GM18499 (cell line): ENCODE results near the gene MAGI2.

ENCODE experiments used
- ATAC-seq: cut with Tn5 transposase; IDR thresholded peaks from one replicate; pipeline ENCODE4 v1.9.1; 2021; ENCODE audit warnings: moderate number of reproducible peaks; ENCODE audit not compliant: insufficient read depth, unreplicated experiment

Gene MAGI2

DNA sequence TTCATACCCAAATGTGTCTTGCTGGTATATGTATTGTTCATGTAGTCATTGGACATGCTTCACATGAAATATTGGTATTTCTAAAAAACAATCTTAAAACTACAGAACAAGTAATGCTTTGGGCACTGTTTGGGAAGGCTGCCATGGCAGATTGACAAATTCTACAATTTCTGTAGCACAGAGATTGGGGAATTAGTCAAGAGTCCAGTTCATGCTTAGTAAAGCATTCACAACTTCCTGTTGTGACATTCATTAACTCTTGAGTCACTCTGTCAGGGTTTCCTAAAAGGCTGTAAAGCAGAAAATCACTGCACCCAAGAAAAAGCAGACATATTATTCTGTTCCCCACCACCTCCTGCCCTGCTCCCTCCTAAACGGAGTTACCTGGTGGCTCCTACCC, 1256.0 kb downstream of the MAGI2 start:
- ATAC-seq, result no peak

DNA sequence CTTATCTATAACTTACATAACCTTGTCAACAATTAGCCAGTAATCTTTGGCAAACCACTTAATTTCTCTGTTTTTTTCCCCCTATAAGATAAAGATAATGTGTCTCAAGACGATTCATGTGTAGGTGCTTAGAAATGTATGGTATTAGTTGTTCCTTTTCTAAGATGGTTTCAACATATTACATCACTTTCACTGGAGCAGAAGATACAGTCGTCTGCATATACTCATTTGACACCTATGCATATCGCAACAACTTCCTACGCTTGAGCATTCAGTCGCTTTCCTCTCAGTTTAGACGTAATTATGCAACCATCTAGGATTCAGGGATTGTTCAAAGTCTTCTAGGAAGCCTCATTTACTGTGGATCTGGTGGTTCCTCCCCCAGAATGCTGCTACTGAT, 1258.2 kb downstream of the MAGI2 start:
- ATAC-seq, result no peak

DNA sequence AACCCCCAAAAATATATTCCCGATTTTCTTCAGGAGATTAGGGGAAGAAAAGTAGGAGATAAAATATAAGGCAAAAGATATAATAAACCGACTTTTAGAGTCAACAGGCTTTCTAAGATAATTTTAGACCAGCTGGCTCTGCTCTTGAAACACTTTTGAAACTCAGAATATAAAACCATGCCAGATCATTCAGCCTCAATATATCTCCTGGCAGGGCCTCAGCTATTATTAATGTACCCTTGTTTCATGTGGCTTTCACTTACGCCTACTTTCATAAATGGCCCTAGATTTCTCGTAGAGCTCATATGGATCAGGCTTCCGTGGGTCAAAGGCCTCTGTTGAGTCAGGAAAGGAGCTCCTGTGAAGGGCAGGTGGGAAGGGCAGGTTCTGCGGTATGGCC, 1258.9 kb downstream of the MAGI2 start:
- ATAC-seq, result no peak

DNA sequence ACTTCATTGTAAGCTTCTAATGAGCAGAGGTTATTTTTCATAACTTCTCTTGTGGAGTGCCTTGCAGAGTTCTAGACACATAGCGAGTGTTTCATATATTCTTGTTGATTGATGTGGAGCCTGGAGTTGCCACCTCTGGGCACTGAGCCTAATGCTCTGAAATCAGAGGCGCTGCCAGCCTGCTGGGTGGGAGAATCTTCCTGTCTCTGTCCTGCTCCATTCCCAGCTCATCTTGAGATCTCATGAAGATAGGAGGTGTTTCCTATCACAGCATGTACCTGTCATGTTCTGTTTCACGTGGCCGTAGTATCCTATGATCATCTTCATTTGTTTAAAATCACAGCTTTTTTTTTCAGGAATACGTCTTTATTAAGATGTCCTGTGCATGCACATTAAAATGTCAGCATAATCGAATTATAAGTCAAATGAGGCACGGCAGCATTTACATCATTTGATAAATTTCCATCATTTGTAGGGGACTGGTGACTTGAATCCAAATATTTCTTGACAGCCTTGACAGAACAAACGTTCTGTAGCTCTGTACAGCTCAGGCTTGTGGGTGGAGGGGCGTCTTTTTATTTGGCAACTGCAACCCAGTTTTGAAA, 1261.9 kb downstream of the MAGI2 start:
- no peak for ATAC-seq

DNA sequence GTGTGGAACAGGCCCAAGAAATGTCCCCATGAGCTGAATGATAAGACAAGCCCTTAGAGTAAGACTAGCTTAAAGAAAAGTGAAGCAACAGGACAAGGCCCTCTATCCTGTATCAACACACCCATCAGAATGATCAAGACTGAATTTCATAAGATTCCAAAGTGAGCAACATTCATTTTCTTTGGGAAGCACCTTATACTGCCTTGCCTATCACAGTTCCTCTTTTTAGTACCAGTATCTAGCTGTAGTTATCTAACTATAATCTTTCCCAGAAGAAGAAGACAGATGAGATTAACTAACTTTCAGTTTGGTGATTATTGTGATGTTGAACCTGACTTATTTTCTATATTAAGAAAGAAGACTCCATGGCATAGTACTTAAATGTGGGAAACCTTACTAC, 1263.7 kb downstream of the MAGI2 start:
- ATAC-seq, result no peak

DNA sequence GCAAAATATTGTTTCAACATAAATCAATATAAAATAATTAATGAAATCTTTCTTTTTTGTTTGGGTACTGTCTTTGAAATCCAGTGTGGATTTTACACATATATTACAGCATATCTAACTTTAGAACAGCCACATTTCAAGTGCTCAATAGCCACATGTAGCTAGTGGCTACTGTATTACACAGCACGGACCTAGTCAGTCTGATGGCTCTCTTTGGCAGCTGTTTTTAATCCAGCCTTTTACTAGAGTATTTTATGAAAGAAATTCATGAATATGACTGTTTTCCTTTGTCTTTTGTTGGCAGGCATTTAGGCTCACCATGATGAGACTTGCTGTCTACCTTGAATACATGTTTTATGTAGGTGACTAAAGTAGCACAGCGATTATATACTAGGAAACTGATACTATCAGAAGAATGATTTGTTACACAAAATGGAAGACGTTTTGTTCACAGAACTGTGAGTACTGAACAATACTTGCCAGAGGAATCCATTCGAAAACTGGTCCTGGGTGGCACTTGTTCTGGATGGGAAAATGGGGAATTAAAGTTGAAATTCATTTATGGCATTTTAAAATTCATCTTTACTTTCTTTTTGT, 1268.2 kb downstream of the MAGI2 start:
- no peak for ATAC-seq

DNA sequence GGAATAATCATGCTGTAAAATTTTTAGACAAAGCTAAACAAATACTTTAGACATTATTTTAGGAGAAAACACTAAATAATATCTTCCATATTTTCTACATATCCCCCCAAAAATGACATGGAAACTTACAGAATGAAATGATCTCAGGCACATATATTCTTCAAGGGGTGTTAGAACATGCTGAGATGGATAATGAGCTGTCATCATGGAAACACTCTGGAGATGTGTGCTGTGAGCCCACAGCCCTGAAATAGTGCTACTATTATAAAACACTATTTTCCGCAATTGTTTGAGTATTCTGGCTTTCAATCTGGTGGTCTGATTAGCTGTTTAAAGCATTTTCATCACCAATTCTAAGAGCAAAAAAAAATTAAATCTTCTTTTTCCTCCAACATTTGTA, 1269.2 kb downstream of the MAGI2 start:
- no peak for ATAC-seq

DNA sequence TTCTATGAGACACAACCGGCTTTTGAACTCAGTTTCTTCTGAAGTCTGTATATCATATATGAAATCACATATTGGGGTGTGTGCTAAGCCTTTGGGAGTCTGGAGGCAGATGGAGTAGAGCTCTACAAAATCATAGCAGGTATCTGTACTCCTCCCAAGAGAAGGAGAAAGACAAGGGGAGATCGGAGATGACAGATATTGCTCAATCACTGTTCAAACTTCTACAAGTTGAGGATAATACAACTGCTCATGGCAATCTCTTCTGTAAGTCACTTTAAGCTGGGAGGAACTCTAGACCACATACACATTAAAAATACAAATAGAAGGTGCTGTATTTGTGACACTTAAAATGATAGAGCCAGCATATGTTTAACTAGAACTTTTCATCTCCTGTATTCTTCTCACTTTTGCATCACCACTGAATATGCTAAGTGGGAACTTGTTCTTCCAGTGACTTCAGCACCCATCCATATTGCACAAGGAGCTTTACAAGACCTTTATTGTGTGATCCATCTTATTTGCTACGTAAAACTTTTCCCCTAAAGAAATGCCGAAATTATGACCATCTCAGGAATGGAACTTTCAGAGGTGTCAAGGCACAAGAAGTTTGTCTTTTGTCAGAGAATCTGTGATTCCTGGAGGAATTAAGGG, 1273.5 kb downstream of the MAGI2 start:
- ATAC-seq, result no peak

DNA sequence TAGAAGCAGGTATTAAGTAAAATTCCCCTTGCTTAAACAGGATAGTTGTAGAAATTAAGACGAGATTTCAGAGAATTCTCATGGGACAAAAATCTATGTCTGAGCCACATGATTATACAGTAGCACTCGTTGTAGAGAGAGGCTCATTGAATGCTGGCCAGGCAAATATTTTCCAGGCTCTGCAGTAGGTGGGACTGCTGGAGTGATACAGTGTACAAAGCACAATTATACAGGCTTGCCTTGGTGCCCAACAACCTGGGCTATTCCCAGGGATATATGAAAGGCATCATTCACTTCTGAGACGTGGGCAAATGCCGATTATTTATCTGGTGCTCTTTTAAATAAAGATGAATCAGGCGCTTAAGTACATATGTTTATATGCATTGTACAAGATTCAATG, 1274.3 kb downstream of the MAGI2 start:
- ATAC-seq, result no peak

DNA sequence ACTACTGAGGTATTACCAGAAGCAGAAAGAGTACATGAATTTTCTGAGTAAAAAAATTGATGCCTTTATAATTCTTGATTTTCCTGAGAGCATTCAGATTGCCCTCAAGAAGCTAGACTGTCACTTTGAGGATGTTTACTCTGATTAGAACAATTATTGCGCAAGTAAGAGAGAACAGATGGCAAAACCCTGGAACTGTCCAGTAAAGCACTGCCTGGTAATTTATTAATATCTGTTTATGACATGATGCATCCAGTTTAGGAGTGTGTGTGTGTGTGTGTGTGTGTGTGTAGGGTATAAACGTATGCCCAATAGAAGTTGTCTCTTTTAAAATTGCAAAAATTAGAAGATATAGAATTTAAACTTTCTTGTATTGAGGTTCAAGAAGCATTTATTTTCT, 1275.1 kb downstream of the MAGI2 start:
- ATAC-seq, result no peak

DNA sequence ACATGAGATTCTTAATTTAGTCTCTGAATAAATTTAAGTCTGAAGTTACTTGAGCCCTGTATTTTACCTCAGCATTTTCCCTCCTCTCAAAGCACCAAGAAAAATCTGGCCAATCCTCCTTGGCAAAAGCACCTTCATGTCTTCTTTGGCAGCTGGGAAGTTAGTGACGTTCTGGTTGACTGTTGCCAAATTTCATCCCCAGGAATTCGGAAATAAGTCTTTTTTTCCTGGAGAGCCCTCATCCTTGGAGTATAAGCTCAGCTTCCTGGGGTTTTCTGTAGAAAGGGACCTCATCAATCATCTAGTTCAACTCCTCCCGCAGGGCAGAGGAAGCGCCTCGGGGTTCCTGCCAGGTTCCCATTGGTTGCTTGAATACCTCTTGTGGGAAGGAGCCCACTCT, 1277.3 kb downstream of the MAGI2 start:
- ATAC-seq, result no peak

DNA sequence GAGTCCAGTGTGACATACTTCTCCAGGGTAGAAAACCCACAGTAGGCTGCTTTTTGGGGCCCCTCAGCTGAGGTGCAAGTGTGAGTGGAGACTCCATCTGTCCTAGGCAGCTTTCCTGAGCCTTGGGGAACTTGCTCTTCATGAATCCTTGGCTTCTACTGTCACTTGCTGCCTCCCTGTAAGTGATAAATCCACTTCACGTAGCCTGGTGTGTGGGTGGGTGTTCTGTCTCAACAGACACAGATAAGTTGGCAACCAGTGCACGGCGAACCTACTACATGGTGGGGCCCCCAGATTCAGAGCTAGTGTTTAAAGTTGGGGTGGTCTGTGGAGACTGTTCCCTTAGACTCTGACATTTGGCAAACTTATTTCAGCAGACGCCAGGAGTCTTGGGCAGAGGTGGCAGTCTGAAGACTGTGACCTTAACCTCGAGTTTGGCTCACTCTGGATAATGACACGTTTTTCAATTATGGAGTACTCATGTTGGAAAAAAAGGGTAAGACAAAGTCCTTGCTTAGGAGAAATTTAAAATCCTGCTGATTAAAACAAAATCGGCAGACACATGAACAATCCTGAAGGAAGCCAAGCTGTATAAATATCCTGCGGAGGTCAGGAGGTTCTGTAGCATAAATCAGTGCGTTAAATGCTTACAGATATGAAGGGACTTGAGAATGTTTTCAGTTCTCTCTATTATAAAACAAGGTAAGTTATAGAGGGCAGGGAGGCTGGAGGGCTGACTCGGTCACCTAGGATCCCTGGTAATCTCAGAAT, 1278.0 kb downstream of the MAGI2 start:
- ATAC-seq, result no peak

DNA sequence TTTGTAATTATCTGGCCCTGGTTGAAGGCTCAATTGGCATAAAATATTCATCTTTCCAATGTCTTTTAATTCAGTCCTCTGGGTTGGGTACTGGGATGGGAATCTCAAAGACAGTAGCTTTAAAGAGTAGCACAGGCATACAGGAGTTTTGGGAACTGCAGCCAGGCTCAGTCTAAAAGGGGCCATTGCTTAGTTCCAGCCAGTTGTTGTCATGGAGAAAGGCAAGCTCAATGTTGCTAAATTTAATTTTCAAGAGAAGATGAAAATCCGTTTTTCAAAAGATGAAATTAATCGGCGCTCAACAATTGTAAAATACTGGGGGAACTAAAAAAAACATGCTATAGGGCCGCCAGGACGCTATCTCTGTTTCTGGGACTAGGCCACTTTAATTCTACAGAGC, 1279.8 kb downstream of the MAGI2 start:
- ATAC-seq, result no peak

DNA sequence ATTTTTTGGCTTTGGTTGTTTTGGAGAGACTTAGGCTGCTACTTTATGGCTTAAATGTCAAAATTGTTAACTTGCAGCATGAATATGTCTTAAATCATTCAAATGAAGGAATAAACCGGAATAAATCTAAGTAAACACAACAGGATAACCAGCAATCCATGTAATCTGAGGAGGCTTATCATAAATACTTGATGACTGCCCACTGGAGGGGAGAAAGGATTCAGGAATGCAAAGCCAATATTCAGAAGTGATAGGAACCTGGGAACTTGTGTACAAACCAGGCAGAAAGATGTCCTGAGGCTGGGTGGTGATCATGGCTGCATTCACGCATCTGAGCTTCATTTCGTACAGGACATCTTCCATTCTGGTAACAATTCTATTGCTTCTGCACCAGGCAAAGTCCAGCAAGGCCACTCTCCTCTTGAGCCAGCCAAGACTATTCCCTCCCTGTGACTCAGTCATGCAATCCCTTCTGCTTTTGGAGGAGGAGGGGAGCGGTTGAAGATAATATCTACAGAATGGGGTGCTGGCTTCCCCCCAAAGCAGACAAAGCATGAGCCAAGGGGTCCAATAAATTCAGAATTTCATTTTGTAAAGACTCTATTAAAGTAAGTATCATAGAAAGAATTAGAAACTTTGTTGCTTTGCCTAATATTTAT, 1280.4 kb downstream of the MAGI2 start:
- ATAC-seq, result no peak

DNA sequence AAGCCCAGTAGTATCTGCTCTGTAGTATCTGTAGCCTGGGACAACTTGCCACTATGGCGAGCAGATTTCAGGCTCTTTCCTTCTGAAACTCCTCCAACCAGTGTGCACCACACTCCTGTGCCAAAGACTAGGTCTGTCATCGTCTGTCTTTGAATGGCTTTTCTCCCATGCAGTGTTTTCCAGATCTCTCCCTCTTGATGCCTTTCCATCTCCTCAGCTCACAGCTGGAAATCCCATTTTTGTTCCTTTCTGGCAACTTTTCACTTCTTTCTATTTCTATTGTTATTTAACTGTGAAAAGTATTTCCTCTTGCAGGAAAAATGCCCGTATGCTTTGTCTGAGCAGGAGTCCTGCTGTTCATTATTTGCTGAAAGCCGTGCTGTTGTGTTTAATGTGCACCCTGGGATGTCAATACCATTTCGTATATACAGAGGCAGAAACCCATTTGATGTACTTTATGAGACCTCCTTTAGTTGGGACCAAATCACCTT, 1281.2 kb downstream of the MAGI2 start:
- ATAC-seq, result no peak

DNA sequence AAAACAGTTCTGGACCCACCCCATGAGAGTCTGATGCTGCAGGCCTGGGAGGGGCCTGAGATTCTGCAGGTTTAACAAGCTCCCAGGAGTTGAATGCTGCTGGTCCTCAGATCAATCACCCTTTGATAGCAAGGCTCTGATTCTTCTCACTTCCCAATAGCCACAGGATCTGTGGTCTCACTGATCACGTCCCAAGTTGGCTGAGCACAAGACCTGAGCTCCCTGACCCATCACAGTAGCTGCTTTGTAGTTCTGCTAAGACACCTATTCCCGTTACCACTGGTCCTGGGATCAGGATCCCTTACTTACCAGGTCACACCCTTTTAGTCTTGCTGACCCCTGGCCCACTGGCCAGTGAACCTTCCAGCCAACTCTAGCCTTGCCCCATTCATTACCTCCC, 1282.1 kb downstream of the MAGI2 start:
- ATAC-seq, result no peak

DNA sequence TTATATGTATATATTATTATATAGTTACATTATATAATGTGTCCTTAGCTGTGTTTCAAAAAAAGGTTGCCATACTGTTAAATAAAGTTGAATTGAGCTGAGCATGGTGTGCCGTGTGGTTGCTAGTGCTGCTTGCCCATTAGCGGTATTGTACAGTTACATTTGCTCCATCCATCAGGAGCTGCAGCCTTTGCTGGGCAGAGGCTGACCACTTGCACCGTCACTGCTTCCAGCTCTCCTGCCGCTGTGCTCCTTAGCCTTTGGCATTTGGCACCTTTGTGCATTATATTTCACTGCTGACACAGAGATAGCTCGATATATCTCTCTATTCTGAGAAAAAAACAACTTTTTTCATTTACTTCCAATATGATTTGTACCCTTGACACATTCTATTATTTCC, 1282.7 kb downstream of the MAGI2 start:
- ATAC-seq, result no peak

DNA sequence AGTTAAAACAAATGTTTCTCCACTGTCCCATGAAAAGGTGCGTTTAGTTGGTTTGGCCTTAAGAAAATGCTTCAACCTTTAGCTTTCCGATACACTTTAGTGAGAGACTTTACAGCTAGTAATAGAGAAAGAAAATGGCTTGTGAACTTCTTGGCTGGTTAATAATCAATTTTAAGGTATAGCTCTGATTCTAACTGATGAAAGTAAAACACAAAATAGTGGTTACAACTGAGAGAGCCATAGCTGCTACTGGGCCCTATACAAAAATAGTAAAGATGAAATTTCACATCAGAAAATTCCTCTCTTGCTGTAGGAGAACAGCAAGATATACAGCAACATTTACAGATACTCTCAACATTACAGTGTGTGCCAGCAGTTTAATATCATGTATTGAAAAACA, 1283.5 kb downstream of the MAGI2 start:
- ATAC-seq, result no peak

DNA sequence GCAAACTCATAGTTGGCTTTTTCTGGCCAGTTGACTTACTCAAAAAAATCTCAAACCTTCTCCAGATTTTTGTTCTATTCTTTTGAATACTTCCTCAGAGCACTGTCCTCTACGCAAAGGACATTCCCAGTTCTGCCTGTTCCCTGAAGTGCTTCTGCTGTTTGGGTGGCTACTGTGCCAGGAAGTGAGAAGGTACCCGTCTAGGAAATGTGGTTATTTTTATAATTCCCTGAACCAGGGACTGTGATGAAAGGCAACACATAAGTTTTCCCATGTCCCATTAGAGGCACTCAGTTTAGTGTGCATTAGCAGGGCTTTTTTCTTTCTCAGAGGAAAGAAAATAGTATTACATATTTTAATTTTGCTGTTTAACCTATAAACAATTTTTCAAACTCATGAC, 1284.6 kb downstream of the MAGI2 start:
- ATAC-seq, result no peak

DNA sequence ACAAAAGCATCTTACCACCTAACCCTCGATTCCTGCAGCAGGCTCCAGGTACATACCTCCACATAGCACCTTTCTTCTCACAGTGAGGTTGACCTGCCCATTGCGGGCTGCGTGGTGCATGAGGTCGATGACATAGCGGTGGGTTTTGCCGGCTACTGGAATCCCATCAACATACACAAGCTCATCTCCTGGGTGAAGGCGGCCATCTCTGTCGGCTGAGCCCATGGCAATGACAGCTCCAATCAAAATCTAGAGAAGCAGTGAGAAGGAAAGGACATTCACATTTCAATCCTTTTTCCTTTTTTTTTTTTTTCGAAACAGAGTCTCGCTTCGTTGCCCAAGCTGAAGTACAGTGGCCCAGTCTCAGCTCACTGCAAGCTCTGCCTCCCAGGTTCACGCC, 1285.6 kb downstream of the MAGI2 start:
- no peak for ATAC-seq

DNA sequence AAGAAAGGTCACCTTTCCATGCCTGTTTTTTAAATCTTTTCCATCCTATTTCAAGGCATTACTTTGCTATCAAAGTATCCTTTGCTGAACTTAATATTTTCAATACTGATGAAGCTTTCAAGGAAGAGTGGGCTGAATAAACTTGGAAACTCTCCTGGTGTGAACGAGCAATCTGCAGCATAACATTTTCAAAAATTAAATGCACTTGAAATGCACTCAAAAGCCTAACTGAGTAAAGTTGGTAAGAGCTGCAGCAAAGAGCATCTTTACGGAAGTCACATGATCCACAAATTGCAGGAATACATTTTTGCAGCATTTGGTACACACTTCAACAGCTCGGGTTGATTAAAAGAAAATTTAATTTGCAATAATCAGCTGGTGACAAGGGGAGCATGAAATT, 1287.6 kb downstream of the MAGI2 start:
- no peak for ATAC-seq
